HepG2 (cell line): ENCODE results near the gene NRN1L. TPM values are rescaled to one million over a fixed set of nuclear protein-coding genes. Genes with fewer than 3 reads are reported as not detected.

Experiments used
- AKAP8 ChIP-seq: sonication (generic); formaldehyde crosslinking; IDR thresholded peaks from 2 replicates; pipeline ENCODE4 v1.5.1; 2020; ENCODE audit warnings: mild to moderate bottlenecking, missing genetic modification reagents
- CAMTA2 ChIP-seq: sonication (generic); formaldehyde crosslinking; IDR thresholded peaks from 2 replicates; pipeline ENCODE4 v1.4.0; 2020; ENCODE audit warnings: mild to moderate bottlenecking, missing genetic modification reagents, borderline replicate concordance
- CHD2 ChIP-seq: IDR thresholded peaks from 2 replicates; pipeline ENCODE4 v1.6.1; 2011; ENCODE audit warnings: low read depth, low read length, improper control_type of control experiment
- JARID2 ChIP-seq: sonication (generic); formaldehyde crosslinking; IDR thresholded peaks from 2 replicates; pipeline ENCODE4 v1.8.1; 2023; ENCODE audit warnings: missing genetic modification reagents, inconsistent platforms; ENCODE audit not compliant: insufficient replicate concordance
- KMT2A ChIP-seq: sonication (generic); formaldehyde crosslinking; IDR thresholded peaks from 2 replicates; pipeline ENCODE4 v1.4.0; 2020; ENCODE audit warnings: missing genetic modification reagents
- RBM22 ChIP-seq: fragments of 200-400 bp; formaldehyde crosslinking; optimal IDR thresholded peaks from 2 replicates; pipeline ENCODE3; 2017; ENCODE audit warnings: mild to moderate bottlenecking, low read length, moderate library complexity
- RELA ChIP-seq: sonication (generic); formaldehyde crosslinking; IDR thresholded peaks from 2 replicates; pipeline ENCODE4 v1.4.0; 2020; ENCODE audit warnings: missing genetic modification reagents
- REPIN1 ChIP-seq: sonication (generic); formaldehyde crosslinking; IDR thresholded peaks from 2 replicates; pipeline ENCODE4 v1.8.0; 2022; ENCODE audit warnings: missing genetic modification reagents, low read depth, mild to moderate bottlenecking, borderline replicate concordance
- SALL2 ChIP-seq: sonication (generic); formaldehyde crosslinking; IDR thresholded peaks from 2 replicates; pipeline ENCODE4 v1.8.1; 2023; ENCODE audit warnings: mild to moderate bottlenecking, missing genetic modification reagents, inconsistent platforms
- SIN3B ChIP-seq: fragments of 150-350 bp; IDR thresholded peaks from 2 replicates; pipeline ENCODE4 v1.6.1; 2014; ENCODE audit warnings: low read length
- SP4 ChIP-seq: sonication (generic); formaldehyde crosslinking; IDR thresholded peaks from 2 replicates; pipeline ENCODE4 v1.8.1; 2023; ENCODE audit warnings: mild to moderate bottlenecking, missing genetic modification reagents
- TCF7L2 ChIP-seq: IDR thresholded peaks from 2 replicates; pipeline ENCODE4 v1.6.1; 2011; ENCODE audit warnings: mild to moderate bottlenecking, low read depth, low read length, moderate library complexity
- TOPORS ChIP-seq: sonication (generic); formaldehyde crosslinking; IDR thresholded peaks from 2 replicates; pipeline ENCODE4 v1.8.0; 2023; ENCODE audit warnings: mild to moderate bottlenecking, missing genetic modification reagents
- ZFP36L1 ChIP-seq: sonication (generic); formaldehyde crosslinking; IDR thresholded peaks from 2 replicates; pipeline ENCODE4 v1.8.0; 2022; ENCODE audit warnings: mild to moderate bottlenecking, missing genetic modification reagents, moderate library complexity
- ZFP62 ChIP-seq: sonication (generic); formaldehyde crosslinking; IDR thresholded peaks from 2 replicates; pipeline ENCODE4 v1.4.0; 2020; ENCODE audit warnings: missing genetic modification reagents
- ZNF264 ChIP-seq: sonication (generic); formaldehyde crosslinking; IDR thresholded peaks from 2 replicates; pipeline ENCODE4 v1.4.0; 2020; ENCODE audit warnings: missing genetic modification reagents
- ZNF614 ChIP-seq: IDR thresholded peaks from 2 replicates; pipeline ENCODE4 v1.6.1; 2018; ENCODE audit warnings: missing biosample characterization, missing genetic modification reagents, inconsistent platforms, borderline replicate concordance
- ZNF670 ChIP-seq: sonication (generic); formaldehyde crosslinking; IDR thresholded peaks from 2 replicates; pipeline ENCODE4 v1.8.0; 2022; ENCODE audit warnings: mild to moderate bottlenecking, missing genetic modification reagents, borderline replicate concordance
- ZSCAN29 ChIP-seq: sonication (generic); formaldehyde crosslinking; conservative IDR thresholded peaks from 2 replicates; pipeline ENCODE4 v1.4.0; 2020; ENCODE audit warnings: mild to moderate bottlenecking, missing genetic modification reagents
- polyA plus RNA-seq, 8 experiments: library from polyadenylated mRNA; depleted of rRNA in 3 of 8; stranded (reverse) in 7 of 8; unstranded in 1 of 8; fragments of >200 nt; fragmentation: Illumina TruSeq in 4 of 8; extraction: Trizol in 4 of 8; gene quantifications; 2 replicates each; pipeline versions ENCODE4 v1.2.1 to v1.2.3, GENCODE V29; 2011 to 2016; ENCODE audit warnings: low read depth in 4 of 8, missing spikeins in 1 of 8, mixed read lengths in 1 of 8; ENCODE audit not compliant: insufficient read depth in 1 of 8
- total RNA-seq, 5 experiments: library from RNA; depleted of rRNA; stranded (reverse); fragments of >200 nt; fragmentation: Illumina TruSeq; extraction: Trizol; gene quantifications; 2 replicates each; pipeline ENCODE4 v1.2.3, GENCODE V29; 2016; ENCODE audit warnings: low read depth in 1 of 5
- TF ChIP-seq, protein P1 (sequence below): IDR thresholded peaks from 2 replicates; pipeline ENCODE4 v1.6.1; 2016
- TF ChIP-seq, protein P2 (sequence below): sonication (generic); formaldehyde crosslinking; IDR thresholded peaks from 2 replicates; pipeline ENCODE4 v1.5.1; 2020; ENCODE audit warnings: mild to moderate bottlenecking, missing genetic modification reagents
- TF ChIP-seq, protein P3 (sequence below): sonication (generic); formaldehyde crosslinking; IDR thresholded peaks from 2 replicates; pipeline ENCODE4 v1.5.1; 2020; ENCODE audit warnings: missing genetic modification reagents, mild to moderate bottlenecking, borderline replicate concordance
- TF ChIP-seq, protein P4 (sequence below): sonication (generic); formaldehyde crosslinking; IDR thresholded peaks from 2 replicates; pipeline ENCODE4 v1.4.0; 2020; ENCODE audit warnings: missing genetic modification reagents

NRN1L gene
- total and polyA plus RNA-seq, 2 of the 13 experiments (the other 11 are each of a cell fraction or from before 2014, with no cell fraction given), result 0.53 to 1.2 TPM

DNA sequence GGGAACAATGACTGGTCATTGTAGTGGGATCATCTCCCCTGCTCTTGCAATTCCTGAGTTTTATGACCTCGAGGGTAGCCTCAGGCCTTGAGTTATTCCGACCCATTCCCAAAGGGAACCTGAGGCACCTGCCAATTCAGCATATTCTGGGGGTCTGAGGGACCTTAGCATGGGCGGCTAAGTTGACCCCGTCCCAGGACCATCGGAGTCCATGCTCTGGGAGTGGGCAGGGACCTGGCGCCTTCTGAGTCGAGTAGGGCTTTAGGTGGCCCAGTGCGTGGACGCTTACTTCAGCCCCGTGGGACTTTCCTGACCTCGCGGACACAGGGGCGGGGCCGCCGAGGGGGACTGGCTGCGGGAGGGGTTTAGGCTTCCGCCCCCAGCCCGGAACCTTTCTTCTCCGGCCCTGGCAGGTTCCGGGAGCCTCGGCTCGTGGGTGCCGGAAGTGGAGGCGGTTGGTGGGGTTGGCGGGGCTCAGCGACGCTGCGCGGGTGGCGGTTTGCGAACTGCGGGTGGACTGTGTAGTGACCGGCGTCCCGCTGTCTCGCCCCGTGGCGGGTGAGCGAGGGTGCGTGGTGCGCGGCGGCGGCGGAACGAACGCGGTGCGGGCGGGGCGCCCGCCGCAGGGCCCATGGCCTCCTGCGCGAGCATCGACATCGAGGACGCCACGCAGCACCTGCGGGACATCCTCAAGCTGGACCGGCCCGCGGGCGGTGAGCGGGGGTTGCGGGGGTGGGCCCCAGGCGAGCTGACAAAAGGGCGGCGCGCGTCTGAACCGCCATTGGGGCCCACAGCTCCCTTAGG, 11.9 kb upstream of the NRN1L start, which contains the start of gene EDC4 (continued):
- TF ChIP-seq CHD2 (peak; percentile 79), RELA (CRISPR knock-in tag) (peak; percentile 98), TOPORS (CRISPR knock-in tag) (peak; percentile 65; the same call in 1 of the 2 replicates), ZSCAN29 (no peak), ZNF670 (peak; percentile 70; the same call in 1 of the 2 replicates), TCF7L2 (no peak), ZFP36L1 (CRISPR knock-in tag) (no peak), ZNF264 (CRISPR knock-in tag) (no peak), SIN3B (peak; percentile 89), REPIN1 (peak; percentile 96), RBM22 (peak; percentile 98), ZNF614 (CRISPR knock-in tag) (peak; percentile 84; the same call in 1 of the 2 replicates), KMT2A (CRISPR knock-in tag) (peak; percentile 97), JARID2 (CRISPR knock-in tag) (no peak), CAMTA2 (CRISPR knock-in tag) (no peak), ZFP62 (CRISPR knock-in tag) (no peak), AKAP8 (CRISPR knock-in tag) (peak; percentile 99), SALL2 (CRISPR knock-in tag) (peak; percentile 89), SP4 (peak; percentile 93)
- TF ChIP-seq, protein P1, sequence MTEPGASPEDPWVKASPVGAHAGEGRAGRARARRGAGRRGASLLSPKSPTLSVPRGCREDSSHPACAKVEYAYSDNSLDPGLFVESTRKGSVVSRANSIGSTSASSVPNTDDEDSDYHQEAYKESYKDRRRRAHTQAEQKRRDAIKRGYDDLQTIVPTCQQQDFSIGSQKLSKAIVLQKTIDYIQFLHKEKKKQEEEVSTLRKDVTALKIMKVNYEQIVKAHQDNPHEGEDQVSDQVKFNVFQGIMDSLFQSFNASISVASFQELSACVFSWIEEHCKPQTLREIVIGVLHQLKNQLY, result 0 out of 2 replicates have a peak, but pooled peaks have one; percentile 30
- TF ChIP-seq, protein P2, sequence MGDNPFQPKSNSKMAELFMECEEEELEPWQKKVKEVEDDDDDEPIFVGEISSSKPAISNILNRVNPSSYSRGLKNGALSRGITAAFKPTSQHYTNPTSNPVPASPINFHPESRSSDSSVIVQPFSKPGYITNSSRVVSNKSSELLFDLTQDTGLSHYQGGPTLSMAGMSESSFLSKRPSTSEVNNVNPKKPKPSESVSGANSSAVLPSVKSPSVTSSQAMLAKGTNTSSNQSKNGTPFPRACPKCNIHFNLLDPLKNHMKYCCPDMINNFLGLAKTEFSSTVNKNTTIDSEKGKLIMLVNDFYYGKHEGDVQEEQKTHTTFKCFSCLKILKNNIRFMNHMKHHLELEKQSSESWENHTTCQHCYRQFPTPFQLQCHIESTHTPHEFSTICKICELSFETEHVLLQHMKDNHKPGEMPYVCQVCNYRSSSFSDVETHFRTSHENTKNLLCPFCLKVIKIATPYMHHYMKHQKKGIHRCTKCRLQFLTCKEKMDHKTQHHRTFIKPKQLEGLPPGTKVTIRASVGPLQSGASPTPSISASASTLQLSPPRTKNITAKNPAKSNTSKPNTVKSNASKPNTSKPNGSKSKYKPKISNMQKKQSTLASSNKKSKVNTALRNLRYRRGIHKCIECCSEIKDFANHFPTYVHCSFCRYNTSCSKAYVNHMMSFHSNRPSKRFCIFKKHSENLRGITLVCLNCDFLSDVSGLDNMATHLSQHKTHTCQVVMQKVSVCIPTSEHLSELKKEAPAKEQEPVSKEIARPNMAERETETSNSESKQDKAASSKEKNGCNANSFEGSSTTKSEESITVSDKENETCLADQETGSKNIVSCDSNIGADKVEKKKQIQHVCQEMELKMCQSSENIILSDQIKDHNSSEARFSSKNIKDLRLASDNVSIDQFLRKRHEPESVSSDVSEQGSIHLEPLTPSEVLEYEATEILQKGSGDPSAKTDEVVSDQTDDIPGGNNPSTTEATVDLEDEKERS, result no peak
- TF ChIP-seq, protein P3, sequence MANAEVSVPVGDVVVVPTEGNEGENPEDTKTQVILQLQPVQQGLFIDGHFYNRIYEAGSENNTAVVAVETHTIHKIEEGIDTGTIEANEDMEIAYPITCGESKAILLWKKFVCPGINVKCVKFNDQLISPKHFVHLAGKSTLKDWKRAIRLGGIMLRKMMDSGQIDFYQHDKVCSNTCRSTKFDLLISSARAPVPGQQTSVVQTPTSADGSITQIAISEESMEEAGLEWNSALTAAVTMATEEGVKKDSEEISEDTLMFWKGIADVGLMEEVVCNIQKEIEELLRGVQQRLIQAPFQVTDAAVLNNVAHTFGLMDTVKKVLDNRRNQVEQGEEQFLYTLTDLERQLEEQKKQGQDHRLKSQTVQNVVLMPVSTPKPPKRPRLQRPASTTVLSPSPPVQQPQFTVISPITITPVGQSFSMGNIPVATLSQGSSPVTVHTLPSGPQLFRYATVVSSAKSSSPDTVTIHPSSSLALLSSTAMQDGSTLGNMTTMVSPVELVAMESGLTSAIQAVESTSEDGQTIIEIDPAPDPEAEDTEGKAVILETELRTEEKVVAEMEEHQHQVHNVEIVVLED (CRISPR knock-in tag), result peak; percentile 80
- TF ChIP-seq, protein P4, sequence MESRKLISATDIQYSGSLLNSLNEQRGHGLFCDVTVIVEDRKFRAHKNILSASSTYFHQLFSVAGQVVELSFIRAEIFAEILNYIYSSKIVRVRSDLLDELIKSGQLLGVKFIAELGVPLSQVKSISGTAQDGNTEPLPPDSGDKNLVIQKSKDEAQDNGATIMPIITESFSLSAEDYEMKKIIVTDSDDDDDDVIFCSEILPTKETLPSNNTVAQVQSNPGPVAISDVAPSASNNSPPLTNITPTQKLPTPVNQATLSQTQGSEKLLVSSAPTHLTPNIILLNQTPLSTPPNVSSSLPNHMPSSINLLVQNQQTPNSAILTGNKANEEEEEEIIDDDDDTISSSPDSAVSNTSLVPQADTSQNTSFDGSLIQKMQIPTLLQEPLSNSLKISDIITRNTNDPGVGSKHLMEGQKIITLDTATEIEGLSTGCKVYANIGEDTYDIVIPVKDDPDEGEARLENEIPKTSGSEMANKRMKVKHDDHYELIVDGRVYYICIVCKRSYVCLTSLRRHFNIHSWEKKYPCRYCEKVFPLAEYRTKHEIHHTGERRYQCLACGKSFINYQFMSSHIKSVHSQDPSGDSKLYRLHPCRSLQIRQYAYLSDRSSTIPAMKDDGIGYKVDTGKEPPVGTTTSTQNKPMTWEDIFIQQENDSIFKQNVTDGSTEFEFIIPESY (CRISPR knock-in tag), result peak; percentile 64; the same call in 1 of the 2 replicates
